Fibroblast of lung (primary cell): ENCODE data around the gene SLC35F3. TPM values are rescaled to one million over a fixed set of nuclear protein-coding genes. Genes with fewer than 3 reads are reported as not detected.

Source experiments
- DNase-seq, 2 donors: peaks; one replicate each; pipeline versions ENCODE4 v3.0.0 to v3.0.0-alpha.2; 2010; ENCODE audit warnings: low read depth in 2 of 2
- H2AFZ ChIP-seq: 2 replicates; pipeline ENCODE4 v1.5.1; 2012; ENCODE audit warnings: low read length, control low read depth, inconsistent platforms
- H3K27ac ChIP-seq: 2 replicates; pipeline ENCODE4 v1.5.1; 2011; ENCODE audit warnings: low read length, control low read depth; ENCODE audit not compliant: insufficient read depth
- H3K27me3 ChIP-seq: 2 replicates; pipeline ENCODE4 v1.5.1; 2011; ENCODE audit warnings: mild to moderate bottlenecking, low read length; ENCODE audit not compliant: control insufficient read depth, insufficient read depth
- H3K36me3 ChIP-seq: 2 replicates; pipeline ENCODE4 v1.5.1; 2011; ENCODE audit warnings: low read length; ENCODE audit not compliant: control insufficient read depth, insufficient read depth
- H3K4me1 ChIP-seq: 2 replicates; pipeline ENCODE4 v1.5.1; 2011; ENCODE audit warnings: low read length; ENCODE audit not compliant: control insufficient read depth, insufficient read depth; ENCODE audit errors: extremely low read depth
- H3K4me2 ChIP-seq: 2 replicates; pipeline ENCODE4 v1.5.1; 2011; ENCODE audit warnings: low read length, control low read depth; ENCODE audit not compliant: insufficient read depth; ENCODE audit errors: extremely low read depth
- H3K4me3 ChIP-seq, 4 experiments: fragments of 200-600 bp in 1 of 4; sonication (generic) in 1 of 4; replicated peaks in 1 of 4; 2 replicates each; pipeline ENCODE4 v1.5.1; 2011 to 2016; ENCODE audit warnings: low read length in 4 of 4, low read depth in 3 of 4, mild to moderate bottlenecking in 3 of 4, control low read depth in 2 of 4, inconsistent platforms in 1 of 4, mixed read lengths in 1 of 4; ENCODE audit not compliant: insufficient read depth in 1 of 4; ENCODE audit errors: control extremely low read depth in 1 of 4
- H3K79me2 ChIP-seq: 2 replicates; pipeline ENCODE4 v1.5.1; 2012; ENCODE audit warnings: mild to moderate bottlenecking, low read length, inconsistent platforms; ENCODE audit not compliant: control insufficient read depth, insufficient read depth
- H3K9ac ChIP-seq: 2 replicates; pipeline ENCODE4 v1.5.1; 2011; ENCODE audit warnings: mild to moderate bottlenecking, low read length, control low read depth; ENCODE audit not compliant: insufficient read depth
- H3K9me3 ChIP-seq: 2 replicates; pipeline ENCODE4 v1.5.1; 2012; ENCODE audit warnings: low read depth, low read length; ENCODE audit not compliant: control insufficient read depth, insufficient read depth
- H4K20me1 ChIP-seq: 2 replicates; pipeline ENCODE4 v1.5.1; 2011; ENCODE audit warnings: low read length; ENCODE audit not compliant: control insufficient read depth, insufficient read depth; ENCODE audit errors: extremely low read depth
- CTCF ChIP-seq, 2 donors: IDR thresholded peaks in 1 of 2; conservative IDR thresholded peaks in 1 of 2; 1 replicate in 1 of 2; 2 replicates in 1 of 2; pipeline ENCODE4 v1.5.1; 2011 to 2012; ENCODE audit warnings: low read length in 2 of 2, control low read depth in 1 of 2, inconsistent platforms in 1 of 2, low read depth in 1 of 2, mild to moderate bottlenecking in 1 of 2
- EZH2 ChIP-seq: IDR thresholded peaks from 2 replicates; pipeline ENCODE4 v1.5.1; 2012; ENCODE audit warnings: low read length, control low read depth, mild to moderate bottlenecking; ENCODE audit errors: missing control alignments
- polyA plus RNA-seq, 2 donors: library from polyadenylated mRNA; depleted of rRNA in 1 of 2; stranded (reverse) in 1 of 2; unstranded in 1 of 2; fragments of >200 nt; gene quantifications; 2 replicates each; pipeline ENCODE4 v1.2.1, GENCODE V29; 2011 to 2012; ENCODE audit warnings: missing spikeins in 1 of 2
- total RNA-seq: library from RNA; depleted of rRNA; stranded (reverse); fragments of >200 nt; gene quantifications from 2 replicates; pipeline ENCODE4 v1.2.1, GENCODE V29; 2014

Gene SLC35F3
- total and polyA plus RNA-seq, 2 donors (not counting 1 experiment from before 2014, with no cell fraction given): not detected

- H3K27me3 ChIP-seq: no peaks in the 10 kb centered on the region
- H2AFZ ChIP-seq: no peak overlapping the region
- no peaks in the 10 kb centered on the region for H3K36me3 ChIP-seq
- H4K20me1 ChIP-seq: no peaks in the 10 kb centered on the region
- H3K79me2 ChIP-seq: no peaks in the 10 kb centered on the region
- no peak overlapping the region for H3K4me2 ChIP-seq
- H3K27ac ChIP-seq: no peak overlapping the region
- H3K4me1 ChIP-seq: no peaks in the 10 kb centered on the region
- DNase-seq: no peak
- no peak overlapping the region for H3K4me3 ChIP-seq
- TF ChIP-seq CTCF (conservative IDR thresholded peaks at IDR 0.05 in 1 of 2, IDR thresholded peaks at IDR 0.05 in 1 of 2; ENCODE audit: low read depth in 1 of 2, low read length in 2 of 2) (no peak), EZH2 (no peak)
- H3K9ac ChIP-seq: no peak overlapping the region
- no peaks in the 10 kb centered on the region for H3K9me3 ChIP-seq
Measured at GRCh38 chr1:234295068-234295467, 390.6 kb downstream of the SLC35F3 start.

- DNase-seq: no peak
- Histone ChIP-seq H3K4me2 (no peak overlapping the region), H3K27me3 (no peaks in the 10 kb centered on the region), H4K20me1 (no peaks in the 10 kb centered on the region), H2AFZ (no peak overlapping the region), H3K79me2 (no peaks in the 10 kb centered on the region), H3K27ac (no peak overlapping the region), H3K36me3 (no peaks in the 10 kb centered on the region), H3K4me1 (no peaks in the 10 kb centered on the region), H3K4me3 (no peak overlapping the region), H3K9ac (no peak overlapping the region), H3K9me3 (no peaks in the 10 kb centered on the region)
- TF ChIP-seq EZH2 (no peak), CTCF (conservative IDR thresholded peaks at IDR 0.05 in 1 of 2, IDR thresholded peaks at IDR 0.05 in 1 of 2; ENCODE audit: low read depth in 1 of 2, low read length in 2 of 2) (no peak)
Measured at GRCh38 chr1:234295626-234296025, 391.1 kb downstream of the SLC35F3 start.

GRCh38 chr1:234296496-234296895, 392.0 kb downstream of the SLC35F3 start:
- Histone ChIP-seq H3K79me2 (no peaks in the 10 kb centered on the region), H3K9ac (no peak overlapping the region), H3K4me2 (no peak overlapping the region), H2AFZ (no peak overlapping the region), H3K4me3 (no peak overlapping the region), H3K36me3 (no peaks in the 10 kb centered on the region), H3K27ac (no peak overlapping the region), H3K4me1 (no peaks in the 10 kb centered on the region), H3K27me3 (no peaks in the 10 kb centered on the region), H3K9me3 (no peaks in the 10 kb centered on the region), H4K20me1 (no peaks in the 10 kb centered on the region)
- DNase-seq: no peak
- TF ChIP-seq EZH2 (no peak), CTCF (conservative IDR thresholded peaks at IDR 0.05 in 1 of 2, IDR thresholded peaks at IDR 0.05 in 1 of 2; ENCODE audit: low read depth in 1 of 2, low read length in 2 of 2) (no peak)
